A673 (cell line): ENCODE results near the gene CDC42SE2. TPM values are rescaled to one million over a fixed set of nuclear protein-coding genes. Genes with fewer than 3 reads are reported as not detected.

ENCODE experiments used
- BruUV-seq: library from RNA; stranded (reverse); fragments of 400-500 nt; replicated peaks from 2 replicates; lab custom pipeline; 2021; lab: Mats Ljungman, UMichigan
- CTCF ChIA-PET: fragments of 300-600 bp; sonication (Branson Sonifier 250); formaldehyde crosslinking; loops from one replicate; lab custom pipeline; 2022; ENCODE audit warnings: antibody characterized with exemption; lab: Charles Lee
- POLR2A ChIA-PET: fragments of 300-600 bp; sonication (Branson Sonifier 250); formaldehyde crosslinking; loops from one replicate; lab custom pipeline; 2022; ENCODE audit warnings: antibody characterized with exemption; ENCODE audit not compliant: low non-redundant PET; lab: Charles Lee
- DNase-seq: peaks from one replicate; pipeline ENCODE4 v3.0.0-alpha.2; 2015; ENCODE audit warnings: low spot score
- H3K27ac ChIP-seq: fragments of 200-600 bp; sonication (generic); 2 replicates; pipeline ENCODE4 v1.5.1; 2016; ENCODE audit warnings: mixed run types, low read depth, mild to moderate bottlenecking, mixed read lengths, antibody characterized with exemption, low read length; ENCODE audit not compliant: poor library complexity, severe bottlenecking
- H3K27me3 ChIP-seq: fragments of 200-600 bp; sonication (generic); replicated peaks from 2 replicates; pipeline ENCODE4 v1.6.1; 2017; ENCODE audit warnings: mixed run types, low read depth, mild to moderate bottlenecking, mixed read lengths, antibody characterized with exemption, low read length; ENCODE audit not compliant: insufficient read depth, poor library complexity
- H3K36me3 ChIP-seq: fragments of 200-600 bp; sonication (generic); 2 replicates; pipeline ENCODE4 v1.6.1; 2016; ENCODE audit warnings: mixed run types, mild to moderate bottlenecking, mixed read lengths, antibody characterized with exemption, low read length; ENCODE audit not compliant: insufficient read depth, poor library complexity, severe bottlenecking
- H3K4me1 ChIP-seq: fragments of 200-600 bp; sonication (generic); 2 replicates; pipeline ENCODE4 v1.6.1; 2017; ENCODE audit warnings: mixed run types, mild to moderate bottlenecking, mixed read lengths, antibody characterized with exemption, low read length; ENCODE audit not compliant: insufficient read depth, poor library complexity, severe bottlenecking
- H3K4me3 ChIP-seq: fragments of 200-600 bp; sonication (generic); 2 replicates; pipeline ENCODE4 v1.5.1; 2016; ENCODE audit warnings: low read depth, mixed run types, mild to moderate bottlenecking, mixed read lengths, low read length; ENCODE audit not compliant: poor library complexity, severe bottlenecking
- H3K9me3 ChIP-seq: fragments of 200-600 bp; sonication (generic); 2 replicates; pipeline ENCODE4 v1.6.1; 2016; ENCODE audit warnings: mixed run types, low read depth, mild to moderate bottlenecking, mixed read lengths, antibody characterized with exemption, low read length; ENCODE audit not compliant: poor library complexity, severe bottlenecking
- EZH2 ChIP-seq: fragments of 200-600 bp; sonication (generic); IDR thresholded peaks from 2 replicates; pipeline ENCODE4 v1.6.1; 2017; ENCODE audit warnings: borderline replicate concordance, low read depth, mild to moderate bottlenecking, mixed read lengths, antibody characterized with exemption, low read length; ENCODE audit not compliant: poor library complexity, severe bottlenecking
- intact Hi-C: fragments of 100-400 bp; cut with micrococcal nuclease; formaldehyde crosslinking; loops from one replicate; pipeline ENCODE4 v1.10.0; 2022; ENCODE audit not compliant: unreplicated experiment
- total RNA-seq: library from RNA; stranded (reverse); gene quantifications from 2 replicates; pipeline ENCODE4 v1.2.3, GENCODE V29; 2021
- TF ChIP-seq, protein P1 (sequence below): fragments of 300-800, 200-600 bp; sonication (generic); conservative IDR thresholded peaks from 2 replicates; pipeline ENCODE4 v1.5.1; 2017; ENCODE audit warnings: low read depth, mild to moderate bottlenecking, antibody characterized with exemption, low read length, moderate library complexity, mixed read lengths

Gene CDC42SE2
- total RNA-seq, 1 experiment from 2014 or later: 25.5 TPM

DNA sequence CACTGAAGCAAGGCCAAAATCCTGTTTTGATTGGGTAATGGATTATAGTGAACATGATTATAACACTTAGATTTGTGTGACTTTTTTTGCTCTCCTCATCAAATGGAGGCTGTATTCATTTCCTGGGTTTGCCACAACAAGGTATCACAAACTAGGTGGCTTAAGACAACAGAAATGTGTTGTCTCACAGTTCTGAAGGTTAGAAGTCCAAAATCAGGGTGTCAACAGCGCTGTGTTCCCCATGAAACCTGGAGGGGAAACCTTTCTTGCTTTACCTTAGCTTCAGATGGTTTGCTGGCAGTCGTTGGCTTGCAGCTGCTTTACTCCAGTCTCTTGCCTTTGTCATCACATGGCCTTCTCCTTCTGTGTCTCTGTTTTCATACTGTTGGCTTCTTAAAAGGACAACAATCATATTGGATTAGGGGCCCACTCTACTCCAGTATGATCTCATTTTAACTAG, 32.4 kb downstream of the CDC42SE2 start:
- Histone ChIP-seq H3K36me3 (no peaks in the 10 kb centered on the region), H3K4me3 (no peak overlapping the region), H3K9me3 (no peaks in the 10 kb centered on the region), H3K27ac (no peak overlapping the region), H3K27me3 (no peaks in the 10 kb centered on the region), H3K4me1 (peaks cover 8% of the 10 kb centered on the region)
- TF ChIP-seq, protein P1, sequence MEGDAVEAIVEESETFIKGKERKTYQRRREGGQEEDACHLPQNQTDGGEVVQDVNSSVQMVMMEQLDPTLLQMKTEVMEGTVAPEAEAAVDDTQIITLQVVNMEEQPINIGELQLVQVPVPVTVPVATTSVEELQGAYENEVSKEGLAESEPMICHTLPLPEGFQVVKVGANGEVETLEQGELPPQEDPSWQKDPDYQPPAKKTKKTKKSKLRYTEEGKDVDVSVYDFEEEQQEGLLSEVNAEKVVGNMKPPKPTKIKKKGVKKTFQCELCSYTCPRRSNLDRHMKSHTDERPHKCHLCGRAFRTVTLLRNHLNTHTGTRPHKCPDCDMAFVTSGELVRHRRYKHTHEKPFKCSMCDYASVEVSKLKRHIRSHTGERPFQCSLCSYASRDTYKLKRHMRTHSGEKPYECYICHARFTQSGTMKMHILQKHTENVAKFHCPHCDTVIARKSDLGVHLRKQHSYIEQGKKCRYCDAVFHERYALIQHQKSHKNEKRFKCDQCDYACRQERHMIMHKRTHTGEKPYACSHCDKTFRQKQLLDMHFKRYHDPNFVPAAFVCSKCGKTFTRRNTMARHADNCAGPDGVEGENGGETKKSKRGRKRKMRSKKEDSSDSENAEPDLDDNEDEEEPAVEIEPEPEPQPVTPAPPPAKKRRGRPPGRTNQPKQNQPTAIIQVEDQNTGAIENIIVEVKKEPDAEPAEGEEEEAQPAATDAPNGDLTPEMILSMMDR: no peak
- TF ChIP-seq EZH2: no peak
- intact Hi-C loops: no loop called here
- no peak for DNase-seq
- POLR2A ChIA-PET: no interaction called here
- BruUV-seq: no TSS peak
- CTCF ChIA-PET: no interaction called here

DNA sequence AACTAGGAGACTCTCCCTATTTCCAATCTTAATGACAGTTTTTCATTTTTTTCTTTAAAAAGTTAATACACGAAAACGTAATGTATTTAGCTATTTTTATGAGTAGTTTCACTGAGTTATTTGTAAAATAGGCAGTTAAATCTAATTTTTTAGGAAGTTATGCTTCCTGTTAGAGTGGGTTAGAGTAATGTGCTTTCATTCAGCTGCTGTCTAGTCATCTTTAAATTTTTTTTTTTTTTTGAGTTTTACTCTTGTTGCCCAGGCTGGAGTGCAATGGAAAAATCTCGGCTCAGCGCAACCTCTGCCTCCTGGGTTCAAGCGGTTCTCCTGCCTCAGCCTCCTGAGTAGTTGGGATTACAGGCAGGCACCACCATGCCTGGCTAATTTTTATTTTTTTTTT, 34.0 kb downstream of the CDC42SE2 start:
- ChIA-PET POLR2A (no interaction called here), CTCF (no interaction called here)
- H3K4me3 ChIP-seq: no peak overlapping the region
- no TSS peak for BruUV-seq
- H3K36me3 ChIP-seq: no peaks in the 10 kb centered on the region
- DNase-seq: no peak
- peaks cover 14% of the 10 kb centered on the region for H3K4me1 ChIP-seq
- H3K27me3 ChIP-seq: no peaks in the 10 kb centered on the region
- TF ChIP-seq, protein P1: no peak
- TF ChIP-seq EZH2: no peak
- no peaks in the 10 kb centered on the region for H3K9me3 ChIP-seq
- intact Hi-C loops: no loop called here
- H3K27ac ChIP-seq: no peak overlapping the region

DNA sequence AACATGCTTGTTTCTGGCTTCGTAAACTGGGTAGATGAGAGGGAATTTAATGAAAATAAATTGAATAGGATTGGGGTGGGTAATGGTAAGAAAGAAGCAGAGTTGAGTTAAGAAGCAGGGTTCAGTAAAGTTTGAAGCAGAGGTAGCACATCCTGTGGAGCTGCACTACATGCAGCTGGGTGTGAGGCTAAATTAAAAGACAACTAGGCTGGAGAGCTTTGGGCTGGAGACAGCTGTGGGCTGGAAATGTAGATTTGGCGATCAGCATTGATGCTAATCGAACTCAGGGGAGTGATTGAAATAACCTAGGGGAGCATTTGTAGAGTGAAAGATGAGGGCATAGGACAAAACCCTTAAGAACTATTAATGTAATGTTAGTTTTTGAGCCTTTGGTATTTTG, 35.6 kb downstream of the CDC42SE2 start:
- no peaks in the 10 kb centered on the region for H3K9me3 ChIP-seq
- intact Hi-C loops: no loop called here
- POLR2A ChIA-PET: no interaction called here
- H3K4me1 ChIP-seq: peaks cover 30% of the 10 kb centered on the region
- no peak overlapping the region for H3K27ac ChIP-seq
- H3K4me3 ChIP-seq: no peak overlapping the region
- DNase-seq: no peak
- CTCF ChIA-PET: no interaction called here
- H3K36me3 ChIP-seq: no peaks in the 10 kb centered on the region
- TF ChIP-seq, protein P1: no peak
- TF ChIP-seq EZH2: no peak
- H3K27me3 ChIP-seq: no peaks in the 10 kb centered on the region
- no TSS peak for BruUV-seq
